HG03045 (cell line): ENCODE measurements around the gene GNGT1.
"Not testable (repeated sequence)": the region's sequence is repeated elsewhere in the genome, so short reads cannot be mapped to it uniquely, and the experiment has no call there.

Experiments
- ATAC-seq: cut with Tn5 transposase; IDR thresholded peaks from one replicate; pipeline ENCODE4 v1.9.1; 2021; ENCODE audit warnings: mild to moderate bottlenecking, moderate library complexity; ENCODE audit not compliant: unreplicated experiment

The GNGT1 gene

DNA sequence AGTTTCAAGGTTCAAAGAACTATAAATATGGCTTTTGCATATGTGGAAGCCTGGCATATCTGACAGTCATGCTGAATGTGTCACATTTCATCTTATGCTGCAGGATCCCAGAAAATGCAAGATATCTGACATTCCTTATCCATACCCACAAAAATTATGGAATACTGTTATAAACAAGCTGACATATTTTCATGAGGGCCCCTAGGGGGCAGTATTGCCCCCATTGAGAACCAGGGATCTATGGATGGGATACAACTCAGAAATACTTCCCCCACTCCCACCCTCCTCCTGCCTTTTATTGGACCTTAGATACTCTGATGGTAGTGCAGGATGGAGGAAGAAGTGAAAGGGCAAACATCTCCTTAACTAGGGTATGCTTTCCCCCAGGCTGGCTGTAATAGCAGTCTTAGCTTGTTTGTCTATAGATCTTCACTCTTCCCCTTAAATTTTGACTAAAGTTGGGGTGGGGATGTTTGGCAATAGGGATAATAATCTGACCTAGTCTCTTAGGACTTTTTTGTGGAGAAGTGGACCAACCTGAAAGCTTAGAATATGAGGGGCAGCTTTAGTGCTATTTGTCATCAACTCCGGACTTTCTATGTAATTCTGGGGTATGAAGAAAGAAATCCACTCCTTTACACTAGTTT is 3.5 kb upstream of the GNGT1 start:
- ATAC-seq: peak; percentile 59

- ATAC-seq: no peak
Observed at GRCh38 chr7:93910076-93910994, 4.0 kb downstream of the GNGT1 start.

GRCh38 chr7:93911242-93911641 is 4.9 kb downstream of the GNGT1 start:
- not testable (repeated sequence) for ATAC-seq

- not testable (repeated sequence) for ATAC-seq
Observed at GRCh38 chr7:93911661-93912060, 5.3 kb downstream of the GNGT1 start.

DNA sequence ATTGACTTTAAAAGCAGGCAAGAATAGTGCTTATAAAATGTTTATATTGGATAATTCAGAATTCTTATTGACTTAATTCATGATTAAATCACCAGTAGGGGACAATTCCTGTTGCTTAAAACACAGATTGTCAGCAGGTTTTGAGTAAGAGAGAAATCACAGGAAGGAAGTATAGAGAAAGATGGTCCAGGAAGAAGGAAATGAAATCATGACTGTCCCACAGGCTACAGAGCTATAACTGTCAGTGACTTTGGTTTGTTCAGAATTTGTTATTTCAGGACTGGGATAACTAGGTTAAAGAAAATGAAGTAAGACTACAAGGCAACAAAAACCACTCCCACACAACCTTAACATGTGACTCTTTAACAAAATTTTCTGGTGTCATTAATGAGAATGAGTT is 6.8 kb downstream of the GNGT1 start:
- no peak for ATAC-seq

- no peak for ATAC-seq
Observed at GRCh38 chr7:93914581-93915066, 8.3 kb downstream of the GNGT1 start.

DNA sequence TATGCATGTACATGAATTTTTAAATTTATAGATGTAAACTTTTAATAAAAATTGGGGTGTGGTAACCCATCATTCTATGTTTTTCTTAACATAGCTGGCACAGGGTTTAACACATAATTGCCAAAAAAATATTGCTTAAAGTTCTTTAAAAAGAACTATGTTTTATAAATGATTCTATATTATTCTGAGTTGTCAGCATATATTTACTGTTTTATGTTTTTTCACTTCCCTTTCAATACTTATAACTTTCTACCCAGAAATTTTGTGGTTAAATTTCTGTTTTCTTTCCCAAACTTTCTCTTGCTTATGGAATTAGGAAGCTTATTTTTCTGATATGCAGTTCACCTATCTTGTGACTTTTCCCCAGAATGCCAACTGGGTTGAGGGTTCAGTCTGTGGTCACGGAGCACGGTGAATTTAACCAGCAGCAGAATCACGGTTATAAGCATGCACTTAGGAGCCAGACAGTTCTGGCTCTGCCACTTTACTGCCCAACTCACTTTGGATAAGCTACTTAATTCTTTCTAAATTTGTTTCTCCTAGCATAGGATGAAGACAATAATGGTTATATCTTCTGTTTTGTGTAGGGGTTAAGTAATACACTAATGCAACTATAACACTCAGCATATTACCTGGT is 9.0 kb downstream of the GNGT1 start:
- not testable (repeated sequence) for ATAC-seq

DNA sequence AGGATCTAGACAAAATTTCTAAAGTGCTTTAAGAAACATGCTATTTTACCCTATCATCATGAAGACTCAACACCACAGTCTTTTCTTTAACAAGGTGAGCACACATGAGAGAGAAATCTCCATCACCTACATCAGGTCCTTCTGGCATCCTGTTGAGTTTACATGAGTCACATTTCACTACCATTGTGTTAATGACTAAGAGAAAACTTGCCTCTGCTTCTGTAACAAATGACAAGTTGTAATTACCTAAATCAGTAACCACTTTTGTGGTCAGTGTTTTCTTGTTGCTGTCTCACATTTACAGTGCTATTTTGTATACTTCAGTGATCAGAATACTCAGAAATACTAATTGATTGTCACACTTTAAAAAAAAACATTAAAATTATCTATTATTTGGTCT is 9.5 kb downstream of the GNGT1 start:
- ATAC-seq: peak; percentile 53

DNA sequence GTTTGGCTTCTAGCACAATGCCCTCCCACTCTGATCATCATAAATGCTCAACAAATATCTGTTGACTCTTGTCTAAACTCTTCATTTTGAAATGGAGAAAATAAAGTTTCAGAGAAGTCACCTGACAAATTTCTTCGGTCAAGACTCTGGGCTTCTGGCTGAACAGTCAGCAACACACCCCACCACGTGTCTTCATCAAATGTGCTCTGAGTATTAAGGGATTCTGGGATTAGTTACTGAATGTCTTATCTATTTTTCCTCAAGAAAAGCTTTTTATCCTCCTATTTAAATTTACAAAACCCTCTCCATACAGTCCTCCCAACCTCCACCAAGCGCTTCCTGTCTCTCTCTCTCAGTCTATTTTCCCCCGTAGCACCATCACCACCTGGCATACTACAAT is 9.9 kb downstream of the GNGT1 start:
- not testable (repeated sequence) for ATAC-seq

DNA sequence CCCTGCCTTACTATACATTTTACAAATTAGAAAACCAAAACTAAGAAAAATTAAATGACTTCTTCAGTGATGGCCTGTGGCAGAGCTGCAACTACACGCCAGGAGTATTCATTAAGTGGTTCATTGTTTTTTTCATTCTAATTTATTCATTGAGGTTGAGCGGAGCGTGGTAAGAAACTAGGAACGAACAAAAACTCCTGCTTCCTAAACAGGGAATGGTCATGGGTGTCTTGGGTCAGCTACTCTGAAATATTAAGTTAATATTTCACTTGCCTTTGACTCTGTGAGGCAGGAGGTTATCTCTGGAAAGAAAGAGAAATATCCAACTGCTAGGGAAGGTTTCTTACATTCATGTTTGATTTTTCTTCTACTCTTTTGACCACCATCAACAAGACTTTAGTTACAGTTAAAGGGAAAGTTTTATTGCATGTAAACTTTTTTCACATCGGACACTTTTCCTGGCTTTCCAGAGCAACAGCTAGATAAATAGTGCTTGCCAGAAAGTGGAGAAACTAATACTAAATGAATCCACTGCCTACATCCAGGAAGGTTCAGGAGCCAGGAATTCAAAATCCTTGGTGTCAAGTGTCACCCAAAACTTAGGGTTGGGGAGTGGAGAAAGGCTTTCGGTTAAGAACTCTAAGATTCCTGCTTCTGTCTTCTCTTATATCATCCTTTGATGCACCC is 14.3 kb downstream of the GNGT1 start:
- ATAC-seq: no peak

DNA sequence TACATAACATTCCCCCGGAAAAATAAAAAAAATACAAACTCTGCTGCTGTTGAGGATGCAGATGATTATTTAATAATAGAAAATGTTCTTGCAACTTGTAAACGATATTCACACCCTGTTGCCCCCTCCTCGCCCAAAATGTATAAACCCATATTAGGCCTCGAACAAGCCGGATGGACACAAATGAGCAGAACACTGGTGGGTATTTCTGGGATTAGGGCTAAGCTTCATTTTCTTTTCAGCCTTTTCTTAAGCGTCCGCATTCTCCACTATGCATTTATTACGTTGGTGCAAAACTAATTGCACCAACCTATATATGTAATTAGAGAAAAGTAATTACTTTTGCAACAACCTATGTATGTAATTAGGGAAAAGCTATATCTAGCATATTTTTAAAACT is 14.8 kb downstream of the GNGT1 start:
- no peak for ATAC-seq

GRCh38 chr7:93921607-93922566 is 15.5 kb downstream of the GNGT1 start, which contains the start of gene GNG11:
TSS of gene GNG11 (plus strand) at chr7:93921735. CDS start at chr7:93922138, 403 bp downstream.
- ATAC-seq: peak; percentile 95

GRCh38 chr7:93923296-93923695 is 16.9 kb downstream of the GNGT1 start:
- ATAC-seq: no peak

DNA sequence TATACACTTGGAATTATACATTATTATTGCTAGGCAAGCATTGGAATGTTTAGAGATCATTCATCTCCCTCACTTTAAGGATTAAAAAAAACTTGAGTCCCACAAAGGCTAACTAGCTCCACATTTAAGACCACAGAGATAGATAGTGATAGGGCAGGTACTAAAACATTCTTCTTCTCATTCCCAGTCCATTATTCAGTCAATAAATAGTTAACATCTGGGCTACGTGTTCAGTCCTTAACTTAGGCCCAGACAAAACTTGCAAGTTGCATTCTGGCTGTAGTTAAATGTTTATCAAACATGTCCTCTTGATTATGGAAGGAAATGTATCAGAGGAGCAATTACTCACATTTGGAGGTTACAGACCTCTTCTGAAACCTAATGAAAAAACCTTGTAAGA is 17.6 kb downstream of the GNGT1 start:
- ATAC-seq: no peak

GRCh38 chr7:93926800-93927199 is 20.4 kb downstream of the GNGT1 start:
- no peak for ATAC-seq

GRCh38 chr7:93927585-93927984 is 21.2 kb downstream of the GNGT1 start:
- no peak for ATAC-seq

GRCh38 chr7:93931655-93932054 is 25.3 kb downstream of the GNGT1 start:
- no peak for ATAC-seq

DNA sequence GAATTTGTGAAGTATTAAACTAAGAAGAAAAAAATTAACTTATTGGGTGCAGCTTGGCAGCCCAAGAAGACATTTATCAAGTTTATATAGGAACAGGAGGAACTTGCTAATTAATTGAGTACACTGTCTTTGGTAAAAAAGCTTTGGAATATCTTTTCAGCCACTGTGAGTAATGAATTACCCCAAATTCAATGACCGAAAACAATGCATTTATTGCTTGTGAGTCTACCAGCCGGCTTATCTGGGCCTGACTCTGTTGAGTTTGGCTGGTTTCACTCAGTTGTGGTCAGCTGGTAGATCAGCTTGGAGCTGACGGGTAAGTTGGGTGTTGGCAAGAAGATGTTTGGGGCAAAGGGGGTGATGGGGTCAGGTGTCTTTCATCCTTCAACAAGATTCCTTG is 26.8 kb downstream of the GNGT1 start:
- no peak for ATAC-seq

DNA sequence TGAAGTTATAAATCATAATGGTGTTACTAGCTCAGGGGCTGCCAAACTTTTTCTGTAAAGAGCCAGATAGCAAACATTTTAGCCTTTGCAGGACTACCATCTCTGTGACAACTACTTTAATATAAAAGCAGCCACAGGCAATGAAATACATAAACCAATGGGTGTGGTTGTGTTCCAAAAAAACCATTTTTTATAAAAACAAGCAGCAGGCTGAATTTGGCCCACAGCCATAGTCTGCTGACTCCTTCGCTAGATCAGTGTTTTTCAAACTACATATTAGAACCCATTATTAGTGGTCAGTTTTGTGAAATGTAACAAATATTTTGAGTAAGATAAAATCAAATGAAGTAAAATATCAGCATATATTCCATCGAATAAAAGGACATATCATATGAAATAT is 28.7 kb downstream of the GNGT1 start:
- ATAC-seq: no peak

- ATAC-seq: no peak
Observed at GRCh38 chr7:93937818-93938217, 31.5 kb downstream of the GNGT1 start.
